Spleen (tissue), 11 donors: ENCODE measurements around the gene LCOR. TPM values are rescaled to one million over a fixed set of nuclear protein-coding genes. Genes with fewer than 3 reads are reported as not detected.

Experiments
- DNase-seq: peaks from one replicate; pipeline ENCODE4 v3.0.0-alpha.2; 2020
- H3K27ac ChIP-seq, 8 donors: fragments of 200-600 bp; sonication (generic) in 7 of 8; 1 replicate in 4 of 8; 2 replicates in 4 of 8; pipeline versions ENCODE4 v1.5.0 to v1.8.0; 2016 to 2021; ENCODE audit warnings: inconsistent platforms in 4 of 8, mild to moderate bottlenecking in 4 of 8, moderate library complexity in 1 of 8
- H3K27me3 ChIP-seq, 7 donors: fragments of 200-600 bp; sonication (generic) in 6 of 7; replicated peaks in 1 of 7; 1 replicate in 4 of 7; 2 replicates in 3 of 7; pipeline versions ENCODE4 v1.5.0 to v1.8.0; 2016 to 2021; ENCODE audit warnings: inconsistent platforms in 3 of 7, mild to moderate bottlenecking in 1 of 7
- H3K36me3 ChIP-seq, 6 donors: fragments of 200-600 bp; sonication (generic) in 5 of 6; 1 replicate in 4 of 6; 2 replicates in 2 of 6; pipeline versions ENCODE4 v1.5.0 to v1.8.0; 2016 to 2021; ENCODE audit warnings: inconsistent platforms in 2 of 6
- H3K4me1 ChIP-seq, 6 donors: fragments of 200-600 bp; sonication (generic) in 5 of 6; 1 replicate in 3 of 6; 2 replicates in 3 of 6; pipeline versions ENCODE4 v1.5.0 to v1.8.0; 2016 to 2021; ENCODE audit warnings: inconsistent platforms in 3 of 6
- H3K4me3 ChIP-seq, 8 donors: fragments of 200-600 bp; sonication (generic) in 7 of 8; 1 replicate in 4 of 8; 2 replicates in 4 of 8; pipeline versions ENCODE4 v1.5.0 to v1.8.0; 2016 to 2021; ENCODE audit warnings: inconsistent platforms in 4 of 8, mild to moderate bottlenecking in 4 of 8, moderate library complexity in 2 of 8
- H3K9me3 ChIP-seq, 8 donors: fragments of 200-600 bp; sonication (generic) in 7 of 8; 1 replicate in 4 of 8; 2 replicates in 4 of 8; pipeline versions ENCODE4 v1.5.0 to v1.8.0; 2016 to 2021; ENCODE audit warnings: inconsistent platforms in 4 of 8
- CTCF ChIP-seq, 11 experiments: fragments of 200-600 bp in 7 of 11; fragments of 450-650 bp in 4 of 11; sonication (generic) in 4 of 11; IDR thresholded peaks in 8 of 11; conservative IDR thresholded peaks in 3 of 11; 1 replicate in 7 of 11; 2 replicates in 4 of 11; pipeline versions ENCODE4 v1.4.0 to v1.8.0; 2016 to 2021; ENCODE audit warnings: antibody characterized with exemption in 11 of 11, inconsistent platforms in 4 of 11, mild to moderate bottlenecking in 1 of 11
- POLR2A ChIP-seq, 3 donors: fragments of 450-650 bp; IDR thresholded peaks; one replicate each; pipeline ENCODE4 v1.5.1; 2017; ENCODE audit warnings: antibody characterized with exemption in 3 of 3, mild to moderate bottlenecking in 1 of 3
- POLR2AphosphoS5 ChIP-seq, 3 donors: sonication (generic); formaldehyde crosslinking; IDR thresholded peaks; one replicate each; pipeline ENCODE4 v1.5.1; 2017; ENCODE audit warnings: antibody characterized with exemption in 3 of 3
- WGBS, 5 donors: extraction: QIAGEN DNeasy Blood & Tissue Kit in 3 of 5; methylation state at CpG; one replicate each; pipeline versions ENCODE4 v1.1.5 to v1.1.7; 2013 to 2018; 5-methylcytosine and 5-hydroxymethylcytosine counted together
- intact Hi-C: fragments of 100-400 bp; cut with DNase I; formaldehyde crosslinking; loops from one replicate; pipeline ENCODE4 v1.15.0; 2023; ENCODE audit warnings: low total_unique reads
- polyA plus RNA-seq, 3 donors: library from polyadenylated mRNA; stranded (reverse); fragments of 200-250 nt; gene quantifications; one replicate each; pipeline ENCODE4 v1.2.1, GENCODE V29; 2013
- total RNA-seq, 7 donors: library from RNA; depleted of rRNA in 3 of 7; stranded (reverse); fragments of >200 nt in 3 of 7; fragmentation: NEBNext Ultra II Directional in 4 of 7; extraction: Animal tissue kit (Norgen Biotek cat#: 25700) in 4 of 7; gene quantifications; one replicate each; pipeline versions ENCODE4 v1.1.0 to v1.2.1, GENCODE V29; 2016 to 2021
- donor health status: healthy with polysubstance abuse.
- donor health status: DM: no; HTN: no; CAD: no; lungs with moderate emphysema.
- donor health status: DM: no; HTN: no; CAD: no.
- donor health status: Bipolar disorder and iron deficiency.
- donor health status: healthy.
- donor health status: DM: no; HTN: no; CAD: no.
- donor health status: DM: yes; HTN: yes; CAD: no.

LCOR gene
- total and polyA plus RNA-seq, 10 donors = 2.2 to 105 (median 47.0) TPM

- Histone ChIP-seq H3K36me3 (peaks cover 0 to 68% (median 13%) of the 10 kb centered on the region in 6 donors), H3K27me3 (no peaks in the 10 kb centered on the region), H3K9me3 (no peaks in the 10 kb centered on the region), H3K4me3 (no peak overlapping the region), H3K27ac (no peak overlapping the region), H3K4me1 (no peaks in the 10 kb centered on the region)
- WGBS, 5 donors = 94 to 98% (median 97%) methylated on average over 5 of the region's 5 CpGs
- no peak for TF ChIP-seq POLR2AphosphoS5 (IDR thresholded peaks at IDR 0.05)
- no peak for TF ChIP-seq CTCF (IDR thresholded peaks at IDR 0.05 in 8 of 11, conservative IDR thresholded peaks at IDR 0.05 in 3 of 11)
- no peak for TF ChIP-seq POLR2A (IDR thresholded peaks at IDR 0.05)
- no peak for DNase-seq
- intact Hi-C loops = no loop called here
These were observed 117.1 kb downstream of the LCOR start for GRCh38 chr10:96949039-96949683.

- Histone ChIP-seq H3K36me3 (peaks cover 0 to 81% (median 25%) of the 10 kb centered on the region in 6 donors), H3K4me1 (no peaks in the 10 kb centered on the region), H3K9me3 (no peaks in the 10 kb centered on the region), H3K27me3 (no peaks in the 10 kb centered on the region), H3K4me3 (no peak overlapping the region), H3K27ac (no peak overlapping the region)
- intact Hi-C loops = no loop called here
- WGBS, 5 donors = 93 to 99% (median 94%) methylated on average over 2 of the region's 2 CpGs
- DNase-seq = no peak
- TF ChIP-seq CTCF (IDR thresholded peaks at IDR 0.05 in 8 of 11, conservative IDR thresholded peaks at IDR 0.05 in 3 of 11) = no peak
- no peak for TF ChIP-seq POLR2AphosphoS5 (IDR thresholded peaks at IDR 0.05)
- no peak for TF ChIP-seq POLR2A (IDR thresholded peaks at IDR 0.05)
These were observed 119.9 kb downstream of the LCOR start for GRCh38 chr10:96951954-96952353.

GRCh38 chr10:96955794-96956193 lies 123.7 kb downstream of the LCOR start:
- H3K36me3 ChIP-seq = peaks cover 0 to 90% (median 39%) of the 10 kb centered on the region in 6 donors
- DNase-seq = no peak
- intact Hi-C loops = no loop called here
- no peak overlapping the region for H3K27ac ChIP-seq
- no peaks in the 10 kb centered on the region for H3K9me3 ChIP-seq
- H3K27me3 ChIP-seq = no peaks in the 10 kb centered on the region
- TF ChIP-seq CTCF (IDR thresholded peaks at IDR 0.05 in 8 of 11, conservative IDR thresholded peaks at IDR 0.05 in 3 of 11) (no peak), POLR2A (IDR thresholded peaks at IDR 0.05) (no peak), POLR2AphosphoS5 (IDR thresholded peaks at IDR 0.05) (no peak)
- WGBS, 5 donors = 83 to 92% (median 88%) methylated on average over 4 of the region's 4 CpGs
- no peak overlapping the region for H3K4me3 ChIP-seq
- H3K4me1 ChIP-seq = no peaks in the 10 kb centered on the region

GRCh38 chr10:96958071-96958470 lies 126.0 kb downstream of the LCOR start:
- Histone ChIP-seq H3K36me3 (peaks cover 0 to 76% (median 35%) of the 10 kb centered on the region in 6 donors), H3K27me3 (no peaks in the 10 kb centered on the region), H3K27ac (no peak overlapping the region), H3K9me3 (no peaks in the 10 kb centered on the region), H3K4me1 (no peaks in the 10 kb centered on the region), H3K4me3 (no peak overlapping the region)
- TF ChIP-seq POLR2AphosphoS5 (IDR thresholded peaks at IDR 0.05) (no peak), POLR2A (IDR thresholded peaks at IDR 0.05) (no peak), CTCF (IDR thresholded peaks at IDR 0.05 in 8 of 11, conservative IDR thresholded peaks at IDR 0.05 in 3 of 11) (no peak)
- no peak for DNase-seq
- intact Hi-C loops = no loop called here
- WGBS, 5 donors = 95 to 100% (median 98%) methylated on average over 2 of the region's 2 CpGs
